ENCODE data around the gene SYNDIG1.

SYNDIG1 gene

GRCh38 chr20:24473435-24474223 is 4.2 kb downstream of the SYNDIG1 start:
- DNase-seq: no peak

- DNase-seq: no peak
Observed at GRCh38 chr20:24477831-24478547, 8.6 kb downstream of the SYNDIG1 start.

- no peak for DNase-seq
Observed at GRCh38 chr20:24478584-24478983, 9.2 kb downstream of the SYNDIG1 start.

GRCh38 chr20:24479106-24479505 is 9.7 kb downstream of the SYNDIG1 start:
- no peak for DNase-seq

GRCh38 chr20:24479595-24479994 is 10.2 kb downstream of the SYNDIG1 start:
- DNase-seq: no peak

- DNase-seq: no peak
Observed at GRCh38 chr20:24480509-24480908, 11.1 kb downstream of the SYNDIG1 start.

- no peak for DNase-seq
Observed at GRCh38 chr20:24481173-24481572, 11.7 kb downstream of the SYNDIG1 start.

GRCh38 chr20:24483435-24484080 is 14.1 kb downstream of the SYNDIG1 start:
- no peak for DNase-seq

- DNase-seq: no peak
Observed at GRCh38 chr20:24484081-24484450, 14.6 kb downstream of the SYNDIG1 start.

GRCh38 chr20:24485981-24486380 is 16.6 kb downstream of the SYNDIG1 start:
- DNase-seq: no peak

- no peak for DNase-seq
Observed at GRCh38 chr20:24487240-24487639, 17.8 kb downstream of the SYNDIG1 start.

GRCh38 chr20:24487648-24488047 is 18.2 kb downstream of the SYNDIG1 start:
- DNase-seq: no peak

- no peak for DNase-seq
Observed at GRCh38 chr20:24488064-24488799, 18.8 kb downstream of the SYNDIG1 start.

- DNase-seq: no peak
Observed at GRCh38 chr20:24488800-24489175, 19.4 kb downstream of the SYNDIG1 start.

- DNase-seq: no peak
Observed at GRCh38 chr20:24489193-24489592, 19.8 kb downstream of the SYNDIG1 start.

- DNase-seq: no peak
Observed at GRCh38 chr20:24489631-24490260, 20.3 kb downstream of the SYNDIG1 start.

- DNase-seq: no peak
Observed at GRCh38 chr20:24490598-24490997, 21.2 kb downstream of the SYNDIG1 start.

- DNase-seq: no peak
Observed at GRCh38 chr20:24491041-24491756, 21.8 kb downstream of the SYNDIG1 start.

GRCh38 chr20:24492031-24492607 is 22.7 kb downstream of the SYNDIG1 start:
- no peak for DNase-seq

- no peak for DNase-seq
Observed at GRCh38 chr20:24492698-24493097, 23.3 kb downstream of the SYNDIG1 start.

- DNase-seq: no peak
Observed at GRCh38 chr20:24493181-24493580, 23.8 kb downstream of the SYNDIG1 start.

Measured in central memory CD4-positive, alpha-beta T cell (primary cell).